GM12891 (cell line): ENCODE results near the gene MGMT.

Source experiments
- DNase-seq: peaks from one replicate; pipeline ENCODE4 v3.0.0; 2011; ENCODE audit warnings: low spot score; ENCODE audit not compliant: insufficient read length
- FAIRE-seq: peaks from 2 replicates; lab custom pipeline; 2011; peaks lifted over from hg19 to GRCh38; lab: Jason Lieb, UNC
- PAX5 ChIP-seq: IDR thresholded peaks from 2 replicates; pipeline ENCODE4 v1.6.1; 2011; ENCODE audit warnings: low read length, moderate library complexity, mild to moderate bottlenecking; ENCODE audit not compliant: insufficient read depth, severe bottlenecking
- POLR2A ChIP-seq: IDR thresholded peaks from 2 replicates; pipeline ENCODE4 v1.6.1; 2011; ENCODE audit warnings: low read depth, low read length, control low read depth
- POLR2AphosphoS5 ChIP-seq: IDR thresholded peaks from 2 replicates; pipeline ENCODE4 v1.6.1; 2011; ENCODE audit warnings: low read depth, low read length, control low read depth
- POU2F2 ChIP-seq: IDR thresholded peaks from 2 replicates; pipeline ENCODE4 v1.6.1; 2011; ENCODE audit warnings: low read depth, mild to moderate bottlenecking, control low read depth, low read length, moderate library complexity
- SPI1 ChIP-seq: IDR thresholded peaks from 2 replicates; pipeline ENCODE4 v1.6.1; 2011; ENCODE audit warnings: low read depth, low read length, control low read depth
- TAF1 ChIP-seq: IDR thresholded peaks from 2 replicates; pipeline ENCODE4 v1.6.1; 2011; ENCODE audit warnings: low read depth, low read length, control low read depth

The MGMT gene

DNA sequence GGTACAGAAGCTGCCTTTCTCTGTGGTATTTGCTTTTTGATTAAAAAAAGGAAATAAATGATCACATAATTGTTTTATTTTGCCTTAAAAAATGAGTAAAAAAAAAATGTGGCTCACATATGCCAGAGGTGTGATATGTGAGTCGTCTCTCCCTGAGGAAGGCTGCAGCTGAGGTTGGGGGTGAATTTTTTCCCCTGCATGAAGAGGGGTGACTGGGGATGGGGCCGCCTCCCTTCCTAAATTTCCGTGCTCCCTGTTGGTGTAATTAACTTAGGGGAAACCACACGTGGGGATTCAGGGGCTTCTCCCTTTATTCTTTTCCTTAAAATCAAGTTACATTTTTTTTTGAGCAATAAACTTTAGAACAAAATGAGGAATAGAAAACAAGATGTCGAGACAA, 35.4 kb downstream of the MGMT start:
- DNase-seq = no peak
- TF ChIP-seq TAF1 = no peak
- TF ChIP-seq POLR2AphosphoS5 = no peak
- TF ChIP-seq POU2F2 = no peak
- no peak for TF ChIP-seq SPI1
- TF ChIP-seq POLR2A = no peak
- TF ChIP-seq PAX5 = no peak
- FAIRE-seq = no peak

DNA sequence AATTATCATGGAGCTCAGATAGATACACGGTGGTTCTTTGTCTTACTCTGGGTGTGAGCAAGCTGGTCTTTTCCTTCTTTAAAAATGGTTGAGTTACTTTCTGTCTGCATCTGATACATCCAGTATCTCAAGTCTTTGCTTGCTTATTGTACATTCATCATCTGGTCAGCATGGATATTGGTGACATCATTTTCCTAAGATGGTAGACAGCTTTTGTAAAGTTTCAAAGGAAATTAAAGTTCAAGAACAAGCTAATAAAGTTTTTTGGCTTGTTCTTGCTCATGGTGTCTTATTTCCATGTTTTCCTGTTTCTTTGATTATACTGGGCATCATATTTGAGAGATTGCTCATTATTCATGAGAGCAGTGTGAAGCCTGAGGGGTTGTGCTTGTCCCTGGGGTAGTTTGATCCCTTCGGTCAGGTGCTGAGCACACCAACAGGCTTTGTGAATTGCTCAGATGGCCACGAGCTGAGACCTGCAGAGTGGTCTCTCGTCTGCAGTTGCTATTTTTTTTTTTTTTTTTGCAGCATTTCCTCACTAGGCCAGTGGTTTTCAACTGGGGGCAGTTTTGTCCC, 38.5 kb downstream of the MGMT start:
- DNase-seq = no peak
- TF ChIP-seq SPI1 = no peak
- TF ChIP-seq TAF1 = no peak
- TF ChIP-seq POLR2AphosphoS5 = no peak
- no peak for FAIRE-seq

DNA sequence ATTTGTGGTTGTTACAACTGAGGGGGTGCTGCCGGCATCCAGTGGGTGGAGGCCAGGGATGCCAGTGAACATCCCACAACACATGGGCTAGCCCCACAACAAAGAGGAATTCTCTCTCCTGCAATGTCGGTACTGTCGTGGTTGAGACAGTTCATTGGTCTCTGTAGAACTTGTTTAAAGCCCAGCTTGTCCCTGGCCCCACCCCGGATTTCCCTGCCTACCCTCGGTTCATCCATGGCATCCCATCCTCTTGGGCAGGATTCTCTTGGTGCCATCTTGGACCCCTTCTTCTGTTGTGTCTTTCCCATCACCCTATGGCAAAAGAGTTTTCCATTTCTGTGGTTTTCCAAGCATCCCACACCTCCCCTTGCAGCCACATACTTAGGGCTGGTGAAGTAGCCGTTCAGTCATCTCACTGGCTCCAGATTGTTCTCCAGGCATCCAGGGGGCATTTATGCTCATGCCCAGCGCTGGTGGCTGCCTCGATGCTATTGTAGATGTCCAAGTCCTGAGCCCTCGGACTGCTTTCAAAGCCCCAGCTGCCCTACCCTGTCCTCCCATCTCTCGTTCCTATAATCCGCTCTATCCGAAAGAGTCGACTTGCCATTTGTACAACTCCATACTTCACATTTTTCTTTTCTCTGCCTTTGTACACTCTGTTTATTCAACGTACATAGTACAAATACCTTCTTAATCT, 39.2 kb downstream of the MGMT start:
- TF ChIP-seq POU2F2 (no peak), PAX5 (no peak)
- FAIRE-seq (no peak), DNase-seq (no peak)

DNA sequence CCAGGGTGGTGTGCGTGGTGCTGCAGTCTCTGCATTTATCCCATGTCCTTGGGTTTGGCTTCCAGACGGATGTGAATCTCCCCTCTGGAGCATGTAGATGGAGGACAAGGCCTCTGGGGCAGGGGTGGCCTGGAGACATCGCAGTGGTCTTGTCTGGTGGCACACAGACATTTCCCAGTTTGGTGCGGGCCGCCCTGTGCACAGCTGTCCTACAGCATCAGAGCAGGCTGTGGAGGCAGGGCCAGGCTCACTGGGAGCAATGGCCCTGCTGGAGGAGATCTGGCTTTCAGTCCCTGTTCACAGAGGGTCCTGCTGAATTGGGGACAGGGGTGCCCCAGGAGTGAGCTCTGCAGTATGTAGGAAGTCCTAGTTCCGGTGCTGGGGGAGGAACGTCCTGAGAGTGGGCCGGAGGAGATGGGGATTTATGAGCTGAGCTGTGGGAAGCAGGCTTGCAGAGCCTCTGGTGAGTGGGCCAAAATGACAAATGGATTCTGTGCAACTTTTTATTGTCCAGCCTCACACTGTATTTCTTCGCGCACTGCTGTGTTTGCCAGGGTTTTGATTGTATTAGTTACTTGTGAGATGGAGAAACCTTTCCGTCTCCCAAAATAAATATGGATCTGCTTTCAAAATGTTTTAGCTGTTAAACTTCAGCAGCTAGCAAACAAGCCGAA, 40.3 kb downstream of the MGMT start:
- DNase-seq = no peak
- TF ChIP-seq PAX5 (no peak), TAF1 (no peak), POLR2A (no peak), SPI1 (no peak), POLR2AphosphoS5 (no peak), POU2F2 (no peak)
- FAIRE-seq = no peak

DNA sequence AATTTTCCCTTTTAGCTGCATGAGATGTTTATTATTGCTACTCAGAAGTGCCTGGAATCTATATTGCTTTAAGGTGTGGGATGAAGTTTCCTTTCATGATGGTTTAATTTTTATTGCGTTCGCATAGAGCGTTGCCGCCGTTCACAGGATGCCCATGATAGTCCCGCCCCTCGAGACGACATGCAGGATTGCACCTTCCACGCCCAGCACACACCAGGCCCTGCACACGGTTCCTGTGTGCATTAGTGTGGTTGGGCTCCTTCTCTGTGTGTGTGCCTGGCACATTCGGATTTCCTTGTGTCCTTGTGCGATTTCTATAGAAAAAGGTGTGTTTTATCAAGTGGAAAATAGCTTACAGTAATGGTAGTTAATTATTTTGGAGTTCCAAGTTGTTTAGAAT, 42.1 kb downstream of the MGMT start:
- DNase-seq (no peak), FAIRE-seq (no peak)
- TF ChIP-seq POLR2A (no peak), SPI1 (no peak), POU2F2 (no peak), PAX5 (no peak), TAF1 (no peak), POLR2AphosphoS5 (no peak)

DNA sequence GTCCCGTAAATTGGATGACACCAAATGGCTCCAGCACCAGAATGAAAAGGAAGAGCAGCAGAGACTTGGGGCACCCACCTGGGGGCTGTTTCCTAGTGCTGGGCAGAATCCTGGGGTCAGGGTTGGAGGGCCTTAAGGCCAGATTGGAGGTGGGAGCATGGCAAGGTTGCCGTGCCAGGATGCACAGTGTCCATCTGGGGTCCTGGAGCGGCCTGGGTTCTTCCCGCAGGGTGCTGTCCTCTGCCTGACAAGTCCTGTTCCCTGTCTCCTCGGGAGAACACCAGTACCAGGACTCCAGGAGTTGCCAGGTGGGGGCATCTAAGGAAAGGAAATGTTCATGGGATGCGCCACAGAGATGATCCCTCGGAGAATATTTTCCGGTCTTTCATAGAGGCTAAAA, 42.8 kb downstream of the MGMT start:
- TF ChIP-seq POLR2A (no peak), TAF1 (no peak), POU2F2 (no peak)
- FAIRE-seq = no peak
- no peak for DNase-seq

DNA sequence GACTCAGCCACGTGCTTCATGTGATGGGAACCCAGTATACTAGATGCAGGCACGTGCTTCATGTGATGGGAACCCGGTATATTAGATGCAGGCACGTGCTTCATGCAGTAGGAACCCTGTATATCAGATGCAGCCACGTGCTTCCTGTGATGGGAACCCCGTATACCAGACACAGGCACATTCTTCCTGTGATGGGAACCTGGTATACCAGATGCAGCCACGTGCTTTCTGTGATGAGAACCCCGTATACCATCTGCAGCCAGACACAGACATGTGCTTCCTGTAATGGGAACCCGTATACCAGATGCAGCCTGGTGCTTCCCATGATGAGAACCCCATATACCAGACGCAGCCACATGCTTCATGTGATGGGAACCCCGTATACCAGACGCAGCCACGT, 44.0 kb downstream of the MGMT start:
- FAIRE-seq = no peak
- no peak for TF ChIP-seq POU2F2
- no peak for TF ChIP-seq PAX5
- no peak for TF ChIP-seq POLR2A
- TF ChIP-seq TAF1 = no peak
- TF ChIP-seq POLR2AphosphoS5 = no peak
- TF ChIP-seq SPI1 = no peak
- no peak for DNase-seq

DNA sequence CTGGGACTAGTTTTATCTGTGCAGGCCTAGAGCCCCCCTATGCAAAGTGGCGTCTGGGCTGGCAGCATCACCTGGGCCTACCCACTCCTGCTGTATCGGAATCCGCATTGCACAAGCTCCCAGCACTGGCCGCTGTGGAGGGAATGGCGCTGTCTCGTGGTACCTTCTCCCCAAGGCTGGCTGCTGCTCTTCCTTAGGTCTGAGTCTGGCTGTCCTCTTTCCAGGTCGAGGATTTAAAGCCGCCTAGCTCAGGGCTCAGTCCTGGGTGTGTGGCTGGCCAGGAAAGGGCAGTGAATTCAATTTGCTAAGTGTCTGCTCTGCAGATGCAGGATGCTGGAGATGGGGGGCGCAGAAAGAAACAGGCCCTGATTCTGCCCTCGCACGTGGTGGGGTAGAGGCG, 44.7 kb downstream of the MGMT start:
- no peak for TF ChIP-seq POLR2AphosphoS5
- no peak for TF ChIP-seq SPI1
- TF ChIP-seq TAF1 = no peak
- TF ChIP-seq POU2F2 = no peak
- TF ChIP-seq POLR2A = no peak
- no peak for FAIRE-seq
- DNase-seq = no peak

DNA sequence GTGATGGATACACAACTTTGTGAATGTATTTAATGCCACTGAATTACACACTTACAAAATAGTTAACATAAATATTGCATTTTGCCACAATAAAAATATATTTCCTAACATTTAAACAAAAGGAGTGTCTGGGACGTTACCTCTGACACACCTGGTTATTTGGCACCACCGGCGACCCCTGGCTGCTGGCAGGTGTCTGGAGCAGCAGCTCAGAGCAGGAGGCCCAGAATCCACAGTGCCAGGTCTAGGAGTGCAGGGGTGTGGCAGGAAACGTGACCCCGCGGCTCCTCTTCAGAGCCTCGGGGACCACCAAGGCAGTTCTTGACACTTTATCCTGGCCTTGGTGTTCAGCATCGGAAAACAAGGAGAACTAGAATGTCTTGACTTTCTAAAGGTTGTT, 46.3 kb downstream of the MGMT start:
- TF ChIP-seq POU2F2 (no peak), PAX5 (no peak), SPI1 (no peak), POLR2A (no peak), POLR2AphosphoS5 (no peak), TAF1 (no peak)
- no peak for FAIRE-seq

More for the DNA sequence above, 46.3 kb downstream of the MGMT start:
- DNase-seq = no peak
